Measurements from ENCODE around the gene ADGRL1. TPM values are rescaled to one million over a fixed set of nuclear protein-coding genes. Genes with fewer than 3 reads are reported as not detected.
"Not testable (repeated sequence)": the region's sequence is repeated elsewhere in the genome, so short reads cannot be mapped to it uniquely, and the experiment has no call there.

The ADGRL1 gene
- total and polyA plus RNA-seq, 2 donors (not counting 1 experiment from before 2014, with no cell fraction given): 0.64 to 1.8 TPM

GRCh38 chr19:14187561-14187960 is 18.4 kb downstream of the ADGRL1 start:
- Histone ChIP-seq H3K4me1 (ENCODE audit: control insufficient read depth in 2 of 2, insufficient read depth in 2 of 2, low read length in 2 of 2) (no peaks in the 10 kb centered on the region), H3K79me2 (ENCODE audit: control insufficient read depth, insufficient read depth, low read length) (no peaks in the 10 kb centered on the region), H3K9me3 (ENCODE audit: control extremely low read depth in 1 of 3, control insufficient read depth in 2 of 3, insufficient read depth in 1 of 3, low read length in 2 of 3) (no peaks in the 10 kb centered on the region), H3K36me3 (replicated peaks in 1 of 2; ENCODE audit: control extremely low read depth in 1 of 2, control insufficient read depth in 1 of 2, extremely low read depth in 1 of 2, insufficient read depth in 2 of 2, low read length in 1 of 2) (no peaks in the 10 kb centered on the region), H3K27ac (ENCODE audit: low read length in 2 of 2) (no peak overlapping the region), H4K20me1 (ENCODE audit: control insufficient read depth, insufficient read depth, low read length, poor library complexity, severe bottlenecking) (no peaks in the 10 kb centered on the region), H3K4me2 (replicated peaks; ENCODE audit: low read depth, low read length, poor library complexity, severe bottlenecking) (no peak overlapping the region), H3K4me3 (ENCODE audit: control extremely low read depth in 1 of 5, extremely low read depth in 1 of 5, insufficient read depth in 1 of 5, low read depth in 2 of 5, low read length in 4 of 5) (no peak overlapping the region), H2AFZ (ENCODE audit: insufficient read depth, low read depth, low read length, poor library complexity, severe bottlenecking) (no peak overlapping the region), H3K27me3 (replicated peaks in 1 of 4; ENCODE audit: control extremely low read depth in 1 of 4, control insufficient read depth in 3 of 4, insufficient read depth in 4 of 4, low read length in 3 of 4) (no peaks in the 10 kb centered on the region), H3K9ac (ENCODE audit: low read length) (no peak overlapping the region)
- Mint-ChIP-seq H3K9me3 (ENCODE audit: insufficient read depth) (no peaks in the 10 kb centered on the region), H3K4me3 (no peak overlapping the region), H3K4me1 (no peaks in the 10 kb centered on the region), H3K27ac (no peak overlapping the region), H3K27me3 (peaks cover 11% of the 10 kb centered on the region)
- WGBS (ENCODE audit: insufficient coverage): 19% methylated on average over 8 of the region's 12 CpGs
- no peak for DNase-seq
- no peak for TF ChIP-seq EZH2 (IDR thresholded peaks at IDR 0.05; ENCODE audit: borderline replicate concordance, insufficient read depth, low read depth, low read length, poor library complexity, severe bottlenecking)
- no peak for TF ChIP-seq CTCF (IDR thresholded peaks at IDR 0.05)
- POLR2A ChIA-PET: no interaction called here
- CTCF ChIA-PET: interaction anchor here (1.2 kb wide), 1 partner anchor 161 kb away, joined by 3 read pairs; no protein-coding TSS in a partner anchor
- no peak for ATAC-seq (ENCODE audit: low read depth)
- intact Hi-C loops (cut with micrococcal nuclease): no loop called here

GRCh38 chr19:14186684-14187083 is 19.3 kb downstream of the ADGRL1 start:
- H3K9me3 ChIP-seq (ENCODE audit: control extremely low read depth in 1 of 3, control insufficient read depth in 2 of 3, insufficient read depth in 1 of 3, low read length in 2 of 3); ATAC-seq (ENCODE audit: low read depth); H3K4me1 ChIP-seq (ENCODE audit: control insufficient read depth in 2 of 2, insufficient read depth in 2 of 2, low read length in 2 of 2); H3K27ac ChIP-seq (ENCODE audit: low read length in 2 of 2); H3K36me3 ChIP-seq (replicated peaks in 1 of 2; ENCODE audit: control extremely low read depth in 1 of 2, control insufficient read depth in 1 of 2, extremely low read depth in 1 of 2, insufficient read depth in 2 of 2, low read length in 1 of 2); H3K4me3 Mint-ChIP-seq; DNase-seq; H3K4me1 Mint-ChIP-seq; H3K27me3 ChIP-seq (replicated peaks in 1 of 4; ENCODE audit: control extremely low read depth in 1 of 4, control insufficient read depth in 3 of 4, insufficient read depth in 4 of 4, low read length in 3 of 4); POLR2A ChIA-PET; H2AFZ ChIP-seq (ENCODE audit: insufficient read depth, low read depth, low read length, poor library complexity, severe bottlenecking); intact Hi-C loops (cut with micrococcal nuclease); H3K79me2 ChIP-seq (ENCODE audit: control insufficient read depth, insufficient read depth, low read length); H3K27ac Mint-ChIP-seq; H3K9me3 Mint-ChIP-seq (ENCODE audit: insufficient read depth); H4K20me1 ChIP-seq (ENCODE audit: control insufficient read depth, insufficient read depth, low read length, poor library complexity, severe bottlenecking); H3K4me3 ChIP-seq (ENCODE audit: control extremely low read depth in 1 of 5, extremely low read depth in 1 of 5, insufficient read depth in 1 of 5, low read depth in 2 of 5, low read length in 4 of 5); H3K9ac ChIP-seq (ENCODE audit: low read length); H3K4me2 ChIP-seq (replicated peaks; ENCODE audit: low read depth, low read length, poor library complexity, severe bottlenecking): not testable (repeated sequence)
- peaks cover 11% of the 10 kb centered on the region for H3K27me3 Mint-ChIP-seq
- 97% methylated on average over 6 of the region's 9 CpGs for WGBS (ENCODE audit: insufficient coverage)
- CTCF ChIA-PET: interaction anchor here (1.2 kb wide), 1 partner anchor 162 kb away, joined by 3 read pairs; no protein-coding TSS in a partner anchor

- H3K27ac ChIP-seq (ENCODE audit: low read length in 2 of 2); ATAC-seq (ENCODE audit: low read depth); H3K4me3 ChIP-seq (ENCODE audit: control extremely low read depth in 1 of 5, extremely low read depth in 1 of 5, insufficient read depth in 1 of 5, low read depth in 2 of 5, low read length in 4 of 5); H3K9me3 ChIP-seq (ENCODE audit: control extremely low read depth in 1 of 3, control insufficient read depth in 2 of 3, insufficient read depth in 1 of 3, low read length in 2 of 3); CTCF ChIA-PET; H3K9ac ChIP-seq (ENCODE audit: low read length); H3K4me3 Mint-ChIP-seq; H3K9me3 Mint-ChIP-seq (ENCODE audit: insufficient read depth); DNase-seq; intact Hi-C loops (cut with micrococcal nuclease); H4K20me1 ChIP-seq (ENCODE audit: control insufficient read depth, insufficient read depth, low read length, poor library complexity, severe bottlenecking); H3K4me1 Mint-ChIP-seq; H3K36me3 ChIP-seq (replicated peaks in 1 of 2; ENCODE audit: control extremely low read depth in 1 of 2, control insufficient read depth in 1 of 2, extremely low read depth in 1 of 2, insufficient read depth in 2 of 2, low read length in 1 of 2); H3K79me2 ChIP-seq (ENCODE audit: control insufficient read depth, insufficient read depth, low read length); H3K4me2 ChIP-seq (replicated peaks; ENCODE audit: low read depth, low read length, poor library complexity, severe bottlenecking); H3K27me3 ChIP-seq (replicated peaks in 1 of 4; ENCODE audit: control extremely low read depth in 1 of 4, control insufficient read depth in 3 of 4, insufficient read depth in 4 of 4, low read length in 3 of 4); H3K4me1 ChIP-seq (ENCODE audit: control insufficient read depth in 2 of 2, insufficient read depth in 2 of 2, low read length in 2 of 2); H2AFZ ChIP-seq (ENCODE audit: insufficient read depth, low read depth, low read length, poor library complexity, severe bottlenecking); H3K27ac Mint-ChIP-seq: not testable (repeated sequence)
- POLR2A ChIA-PET: interaction anchor here (0.5 kb wide), 1 partner anchor 350 kb away, joined by 3 read pairs; no protein-coding TSS in a partner anchor
- WGBS (ENCODE audit: insufficient coverage): no CpG with 5 or more reads among the region's 1 CpG
- peaks cover 11% of the 10 kb centered on the region for H3K27me3 Mint-ChIP-seq
Measured at GRCh38 chr19:14185691-14186090, 20.3 kb downstream of the ADGRL1 start.

Measured in B cell (primary cell).